ACC112 (cell line): ENCODE results near the gene KPNB1.

Experiments
- H2AFZ ChIP-seq: fragments of 200-600 bp; sonication (generic); one replicate; pipeline ENCODE4 v1.6.0; 2017; ENCODE audit warnings: antibody characterized with exemption, low read length; ENCODE audit not compliant: unreplicated experiment
- H3K27ac ChIP-seq: fragments of 200-600 bp; sonication (generic); 2 replicates; pipeline ENCODE4 v1.5.1; 2014; ENCODE audit warnings: low read depth, mild to moderate bottlenecking, antibody characterized with exemption, low read length, moderate library complexity
- H3K27me3 ChIP-seq: fragments of 200-600 bp; sonication (generic); 2 replicates; pipeline ENCODE4 v1.6.1; 2014; ENCODE audit warnings: mild to moderate bottlenecking, antibody characterized with exemption, low read length, moderate library complexity, mixed read lengths; ENCODE audit not compliant: insufficient read depth
- H3K36me3 ChIP-seq: fragments of 200-600 bp; sonication (generic); 2 replicates; pipeline ENCODE4 v1.6.1; 2016; ENCODE audit warnings: mild to moderate bottlenecking, antibody characterized with exemption, low read length, moderate library complexity, mixed read lengths; ENCODE audit not compliant: insufficient read depth
- H3K4me1 ChIP-seq: fragments of 200-600 bp; sonication (generic); one replicate; pipeline ENCODE4 v1.6.1; 2016; ENCODE audit warnings: low read length, mixed read lengths; ENCODE audit not compliant: insufficient read depth, unreplicated experiment, control insufficient read depth
- H3K4me3 ChIP-seq: fragments of 200-600 bp; sonication (generic); 2 replicates; pipeline ENCODE4 v1.5.1; 2014; ENCODE audit warnings: mild to moderate bottlenecking, low read depth, low read length
- H3K79me2 ChIP-seq: fragments of 200-600 bp; sonication (generic); one replicate; pipeline ENCODE4 v1.6.0; 2016; ENCODE audit warnings: low read length; ENCODE audit not compliant: control insufficient read depth, unreplicated experiment, insufficient read depth

KPNB1 gene

GRCh38 chr17:47636273-47637030 is 13.3 kb upstream of the KPNB1 start:
- Histone ChIP-seq H3K4me3 (no peak overlapping the region), H3K27me3 (no peaks in the 10 kb centered on the region), H2AFZ (no peak overlapping the region), H3K36me3 (no peaks in the 10 kb centered on the region), H3K27ac (no peak overlapping the region), H3K79me2 (no peaks in the 10 kb centered on the region), H3K4me1 (no peaks in the 10 kb centered on the region)

- H3K4me1 ChIP-seq, result peaks cover 12% of the 10 kb centered on the region
- H3K79me2 ChIP-seq, result no peaks in the 10 kb centered on the region
- H2AFZ ChIP-seq, result no peak overlapping the region
Measured at GRCh38 chr17:47638903-47639302, 10.8 kb upstream of the KPNB1 start.

GRCh38 chr17:47640076-47640475 is 9.6 kb upstream of the KPNB1 start:
- Histone ChIP-seq H3K36me3 (no peaks in the 10 kb centered on the region), H3K27ac (no peak overlapping the region), H3K4me1 (peaks cover 12% of the 10 kb centered on the region), H2AFZ (no peak overlapping the region), H3K79me2 (no peaks in the 10 kb centered on the region), H3K27me3 (no peaks in the 10 kb centered on the region), H3K4me3 (no peak overlapping the region)

More at GRCh38 chr17:47638903-47639302, 10.8 kb upstream of the KPNB1 start:
- Histone ChIP-seq H3K36me3 (no peaks in the 10 kb centered on the region), H3K4me3 (no peak overlapping the region), H3K27ac (no peak overlapping the region), H3K27me3 (no peaks in the 10 kb centered on the region)

GRCh38 chr17:47641202-47641601 is 8.5 kb upstream of the KPNB1 start:
- Histone ChIP-seq H3K36me3 (no peaks in the 10 kb centered on the region), H2AFZ (no peak overlapping the region), H3K79me2 (no peaks in the 10 kb centered on the region), H3K4me1 (peaks cover 12% of the 10 kb centered on the region), H3K4me3 (no peak overlapping the region), H3K27me3 (no peaks in the 10 kb centered on the region), H3K27ac (no peak overlapping the region)

- Histone ChIP-seq H2AFZ (no peak overlapping the region), H3K4me1 (peaks cover 12% of the 10 kb centered on the region), H3K27ac (no peak overlapping the region), H3K79me2 (no peaks in the 10 kb centered on the region), H3K4me3 (no peak overlapping the region), H3K27me3 (no peaks in the 10 kb centered on the region), H3K36me3 (no peaks in the 10 kb centered on the region)
Measured at GRCh38 chr17:47643116-47643515, 6.6 kb upstream of the KPNB1 start.

- H3K4me1 ChIP-seq, result peaks cover 12% of the 10 kb centered on the region
- no peak overlapping the region for H3K27ac ChIP-seq
- no peak overlapping the region for H2AFZ ChIP-seq
- no peaks in the 10 kb centered on the region for H3K27me3 ChIP-seq
- no peak overlapping the region for H3K4me3 ChIP-seq
- H3K36me3 ChIP-seq, result no peaks in the 10 kb centered on the region
- H3K79me2 ChIP-seq, result no peaks in the 10 kb centered on the region
Measured at GRCh38 chr17:47644324-47644723, 5.4 kb upstream of the KPNB1 start.

GRCh38 chr17:47649972-47650524 is 329 bp downstream of the KPNB1 start:
- Histone ChIP-seq H3K4me3 (peak overlapping the region; percentile 95), H3K27ac (peak overlapping the region; percentile 78), H2AFZ (no peak overlapping the region), H3K27me3 (no peaks in the 10 kb centered on the region), H3K4me1 (peaks cover 33% of the 10 kb centered on the region), H3K36me3 (peaks cover 37% of the 10 kb centered on the region), H3K79me2 (peaks cover 45% of the 10 kb centered on the region)

GRCh38 chr17:47650525-47651522 is 1.1 kb downstream of the KPNB1 start:
- peak overlapping the region; percentile 95 for H3K4me3 ChIP-seq
- peaks cover 52% of the 10 kb centered on the region for H3K79me2 ChIP-seq
- H3K27me3 ChIP-seq, result no peaks in the 10 kb centered on the region
- H3K27ac ChIP-seq, result peak overlapping the region; percentile 80
- no peak overlapping the region for H2AFZ ChIP-seq
- H3K4me1 ChIP-seq, result peaks cover 36% of the 10 kb centered on the region
- H3K36me3 ChIP-seq, result peaks cover 43% of the 10 kb centered on the region

GRCh38 chr17:47651704-47652103 is 2.0 kb downstream of the KPNB1 start:
- Histone ChIP-seq H3K4me1 (peaks cover 36% of the 10 kb centered on the region), H3K36me3 (peaks cover 45% of the 10 kb centered on the region), H3K27ac (peak overlapping the region; percentile 7; the same call in 1 of the 2 replicates), H3K4me3 (peak overlapping the region; percentile 95), H3K79me2 (peaks cover 61% of the 10 kb centered on the region), H2AFZ (no peak overlapping the region), H3K27me3 (no peaks in the 10 kb centered on the region)

GRCh38 chr17:47652570-47652969 is 2.9 kb downstream of the KPNB1 start:
- peaks cover 36% of the 10 kb centered on the region for H3K4me1 ChIP-seq
- H3K4me3 ChIP-seq, result peak overlapping the region; percentile 95
- H3K79me2 ChIP-seq, result peaks cover 70% of the 10 kb centered on the region
- H3K27me3 ChIP-seq, result no peaks in the 10 kb centered on the region
- H3K36me3 ChIP-seq, result peaks cover 54% of the 10 kb centered on the region
- H3K27ac ChIP-seq, result no peak overlapping the region
- H2AFZ ChIP-seq, result no peak overlapping the region
